ENCODE data around the gene MACROH2A1. TPM values are rescaled to one million over a fixed set of nuclear protein-coding genes. Genes with fewer than 3 reads are reported as not detected.

MACROH2A1 gene
- polyA plus RNA-seq, 1 experiment = 129 TPM

GRCh38 chr5:135328128-135328687 is 70.8 kb downstream of the MACROH2A1 start:
- ChIA-PET POLR2A (interaction anchor here (0.6 kb wide), 1 partner anchor 483 kb away, joined by 3 read pairs; the partner anchor contains the start of gene C5orf24), CTCF (interaction anchor here (0.5 kb wide), 1 partner anchor 297 kb away, joined by 3 read pairs; no protein-coding TSS in a partner anchor)
- TF ChIP-seq, protein P1, sequence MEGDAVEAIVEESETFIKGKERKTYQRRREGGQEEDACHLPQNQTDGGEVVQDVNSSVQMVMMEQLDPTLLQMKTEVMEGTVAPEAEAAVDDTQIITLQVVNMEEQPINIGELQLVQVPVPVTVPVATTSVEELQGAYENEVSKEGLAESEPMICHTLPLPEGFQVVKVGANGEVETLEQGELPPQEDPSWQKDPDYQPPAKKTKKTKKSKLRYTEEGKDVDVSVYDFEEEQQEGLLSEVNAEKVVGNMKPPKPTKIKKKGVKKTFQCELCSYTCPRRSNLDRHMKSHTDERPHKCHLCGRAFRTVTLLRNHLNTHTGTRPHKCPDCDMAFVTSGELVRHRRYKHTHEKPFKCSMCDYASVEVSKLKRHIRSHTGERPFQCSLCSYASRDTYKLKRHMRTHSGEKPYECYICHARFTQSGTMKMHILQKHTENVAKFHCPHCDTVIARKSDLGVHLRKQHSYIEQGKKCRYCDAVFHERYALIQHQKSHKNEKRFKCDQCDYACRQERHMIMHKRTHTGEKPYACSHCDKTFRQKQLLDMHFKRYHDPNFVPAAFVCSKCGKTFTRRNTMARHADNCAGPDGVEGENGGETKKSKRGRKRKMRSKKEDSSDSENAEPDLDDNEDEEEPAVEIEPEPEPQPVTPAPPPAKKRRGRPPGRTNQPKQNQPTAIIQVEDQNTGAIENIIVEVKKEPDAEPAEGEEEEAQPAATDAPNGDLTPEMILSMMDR (IDR thresholded peaks at IDR 0.05; ENCODE audit: low read depth, low read length) = no peak
- no peaks in the 10 kb centered on the region for H3K27me3 ChIP-seq (ENCODE audit: control insufficient read depth, insufficient read depth, low read length)
- no peaks in the 10 kb centered on the region; the same call in 1 of the 2 replicates for H3K9me3 ChIP-seq (ENCODE audit: control insufficient read depth, insufficient read depth, low read length)
- no peak overlapping the region for H3K27ac ChIP-seq (ENCODE audit: low read depth, low read length)
- no peak overlapping the region for H3K4me3 ChIP-seq (ENCODE audit: low read depth, low read length)
- no peak for DNase-seq (ENCODE audit: low read depth, low spot score)

- TF ChIP-seq, protein P1 (IDR thresholded peaks at IDR 0.05; ENCODE audit: low read depth, low read length) = no peak
- no peak for DNase-seq (ENCODE audit: low read depth, low spot score)
- Histone ChIP-seq H3K9me3 (ENCODE audit: control insufficient read depth, insufficient read depth, low read length) (no peaks in the 10 kb centered on the region; the same call in 1 of the 2 replicates), H3K27ac (ENCODE audit: low read depth, low read length) (no peak overlapping the region), H3K4me3 (ENCODE audit: low read depth, low read length) (no peak overlapping the region), H3K27me3 (ENCODE audit: control insufficient read depth, insufficient read depth, low read length) (no peaks in the 10 kb centered on the region)
- ChIA-PET CTCF (no interaction called here), POLR2A (interaction anchor here (0.6 kb wide), 1 partner anchor 482 kb away, joined by 3 read pairs; the partner anchor contains the start of gene C5orf24)
Measured at GRCh38 chr5:135327429-135328127, 71.5 kb downstream of the MACROH2A1 start.

DNA sequence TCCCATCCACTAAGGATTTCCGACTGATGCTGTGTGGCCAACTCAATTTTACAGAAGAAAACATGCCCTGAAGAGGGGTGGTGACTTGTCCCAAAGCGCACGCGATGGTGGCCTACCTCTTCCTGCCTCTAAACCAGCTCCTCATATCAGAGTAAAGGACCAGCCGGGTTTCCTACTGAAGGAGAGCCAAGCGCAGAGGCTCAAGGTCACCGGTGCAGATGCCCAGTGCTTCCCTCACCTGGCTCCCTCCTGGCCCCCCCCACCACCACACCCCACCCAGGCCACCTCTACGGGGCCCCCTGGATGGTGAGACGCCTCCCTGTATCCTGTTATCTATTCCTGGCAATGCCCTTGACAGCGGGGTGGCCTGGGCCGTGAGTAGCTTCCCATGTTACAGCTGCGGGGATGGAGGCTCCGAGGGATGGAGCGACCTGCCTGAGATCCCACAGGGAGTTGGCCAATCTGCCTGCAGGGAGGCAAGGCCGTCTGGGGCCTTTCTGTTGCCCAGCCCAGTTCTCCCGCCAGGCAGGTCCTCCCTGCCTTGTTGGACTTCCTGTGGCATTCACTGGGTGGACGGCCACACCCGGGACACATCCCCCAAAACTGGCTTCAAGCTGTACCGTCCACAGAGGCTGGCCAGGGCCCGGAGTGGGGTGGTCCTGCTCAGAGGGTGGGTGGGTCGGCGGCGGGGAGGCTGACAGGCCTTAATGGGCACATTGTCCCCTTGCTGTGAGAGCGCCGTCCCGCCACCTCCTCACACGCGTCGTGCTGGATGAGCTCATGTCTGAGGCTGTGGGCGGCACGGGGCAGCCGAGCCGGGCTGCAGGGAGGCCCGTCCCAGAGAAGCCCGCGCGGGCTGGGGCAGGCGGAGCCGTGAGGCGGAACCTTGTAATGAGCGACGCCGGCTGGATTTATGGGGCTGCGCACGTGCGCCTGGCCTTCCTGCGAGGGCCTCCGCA is 72.5 kb downstream of the MACROH2A1 start:
- DNase-seq (ENCODE audit: low read depth, low spot score) = no peak
- ChIA-PET POLR2A (interaction anchor here (1.1 kb wide), 1 partner anchor 56 kb away, joined by 3 read pairs; no protein-coding TSS in a partner anchor), CTCF (interaction anchor here (0.6 kb wide), 1 partner anchor 54 kb away, joined by 3 read pairs; no protein-coding TSS in a partner anchor)
- TF ChIP-seq, protein P1 (IDR thresholded peaks at IDR 0.05; ENCODE audit: low read depth, low read length) = no peak
- no peaks in the 10 kb centered on the region; the same call in 1 of the 2 replicates for H3K9me3 ChIP-seq (ENCODE audit: control insufficient read depth, insufficient read depth, low read length)
- H3K27ac ChIP-seq (ENCODE audit: low read depth, low read length) = no peak overlapping the region
- no peaks in the 10 kb centered on the region for H3K27me3 ChIP-seq (ENCODE audit: control insufficient read depth, insufficient read depth, low read length)
- H3K4me3 ChIP-seq (ENCODE audit: low read depth, low read length) = no peak overlapping the region

DNA sequence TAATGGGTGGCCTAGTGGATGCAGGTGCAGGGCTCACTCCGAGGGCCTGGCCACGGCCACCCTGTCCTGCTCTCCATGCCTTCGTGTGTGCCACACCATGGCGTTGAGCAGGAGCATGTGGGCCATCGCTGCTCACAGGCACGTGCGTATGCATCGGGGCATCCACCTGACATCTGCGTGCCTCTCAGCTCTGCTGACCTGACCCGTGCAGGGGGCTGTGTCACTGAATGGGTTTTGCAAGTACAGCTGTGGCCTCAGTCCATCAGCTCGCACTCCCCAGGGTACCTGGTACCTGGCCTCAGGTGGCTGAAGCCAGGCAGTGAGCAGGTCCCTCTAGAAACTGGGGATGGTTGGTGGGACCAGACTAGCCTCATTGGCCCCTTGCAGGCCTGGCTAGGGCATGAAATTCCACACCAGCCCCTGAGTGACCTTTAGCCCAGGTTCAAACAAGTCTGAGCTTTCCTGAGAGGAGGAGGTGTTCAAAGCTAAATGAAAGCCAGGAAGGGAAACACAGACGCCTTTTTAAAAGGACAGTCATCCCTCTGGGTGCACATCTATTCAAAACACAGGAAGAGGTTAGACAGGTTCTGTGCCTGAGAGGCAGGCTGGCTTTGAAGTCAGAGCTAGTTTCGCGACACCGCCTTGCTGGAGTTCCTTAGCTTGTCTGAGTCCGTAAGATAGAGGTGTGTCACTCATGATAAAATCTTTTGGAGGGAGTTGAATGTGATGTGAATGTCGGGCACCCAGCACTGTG is 74.0 kb downstream of the MACROH2A1 start:
- POLR2A ChIA-PET = no interaction called here
- TF ChIP-seq, protein P1 (IDR thresholded peaks at IDR 0.05; ENCODE audit: low read depth, low read length) = no peak
- DNase-seq (ENCODE audit: low read depth, low spot score) = no peak
- H3K27ac ChIP-seq (ENCODE audit: low read depth, low read length) = no peak overlapping the region
- CTCF ChIA-PET = no interaction called here
- H3K9me3 ChIP-seq (ENCODE audit: control insufficient read depth, insufficient read depth, low read length) = no peaks in the 10 kb centered on the region; the same call in none of the 2 replicates
- H3K4me3 ChIP-seq (ENCODE audit: low read depth, low read length) = no peak overlapping the region
- no peaks in the 10 kb centered on the region for H3K27me3 ChIP-seq (ENCODE audit: control insufficient read depth, insufficient read depth, low read length)

Measured in AG04450 (cell line).